Body of pancreas (tissue), 4 donors: ENCODE data around the gene UPP1. TPM values are rescaled to one million over a fixed set of nuclear protein-coding genes. Genes with fewer than 3 reads are reported as not detected.

ENCODE experiments used
- ATAC-seq: fragments of 150-250 bp; one replicate; pipeline ENCODE4 v1.9.1; 2016
- DNase-seq, 4 donors: peaks; one replicate each; pipeline ENCODE4 v3.0.0-alpha.2; 2019
- H3K27ac ChIP-seq, 4 donors: fragments of 200-600 bp; sonication (generic); 1 replicate in 3 of 4; 2 replicates in 1 of 4; pipeline versions ENCODE4 v1.5.1 to v1.6.1; 2016 to 2019; ENCODE audit warnings: mild to moderate bottlenecking in 1 of 4, mixed read lengths in 1 of 4, moderate library complexity in 1 of 4
- H3K27me3 ChIP-seq, 2 donors: fragments of 200-600 bp; sonication (generic); one replicate each; pipeline ENCODE4 v1.6.0; 2016; ENCODE audit warnings: mild to moderate bottlenecking in 1 of 2
- H3K36me3 ChIP-seq, 2 donors: fragments of 200-600 bp; sonication (generic); replicated peaks in 1 of 2; 2 replicates each; pipeline ENCODE4 v1.5.1; 2016; ENCODE audit warnings: low read depth in 2 of 2; ENCODE audit not compliant: insufficient read depth in 1 of 2
- H3K4me1 ChIP-seq: fragments of 200-600 bp; sonication (generic); one replicate; pipeline ENCODE4 v1.6.0; 2016
- H3K4me3 ChIP-seq, 2 donors: fragments of 200-600 bp; sonication (generic); 1 replicate in 1 of 2; 2 replicates in 1 of 2; pipeline ENCODE4 v1.5.1; 2016 to 2019
- H3K9me3 ChIP-seq, 3 donors: fragments of 200-600 bp; sonication (generic); 1 replicate in 2 of 3; 2 replicates in 1 of 3; pipeline ENCODE4 v1.5.1; 2016
- POLR2A ChIP-seq, 3 donors: fragments of 450-650 bp; IDR thresholded peaks; one replicate each; pipeline ENCODE4 v1.6.1; 2016; ENCODE audit warnings: antibody characterized with exemption in 3 of 3, mild to moderate bottlenecking in 2 of 3
- WGBS, 2 donors: methylation state at CpG; one replicate each; pipeline ENCODE4 v1.1.5; 2017; 5-methylcytosine and 5-hydroxymethylcytosine counted together
- intact Hi-C: fragments of 100-400 bp; cut with DNase I; formaldehyde crosslinking; loops from one replicate; pipeline ENCODE4 v1.15.1; 2023
- total RNA-seq, 2 donors: library from RNA; depleted of rRNA; stranded (reverse); fragments of >200 nt; gene quantifications; one replicate each; pipeline ENCODE4 v1.1.0, GENCODE V29; 2016
- TF ChIP-seq, protein P1 (sequence below), 7 experiments: fragments of 450-650 bp in 4 of 7; fragments of 200-600 bp in 3 of 7; sonication (generic) in 3 of 7; IDR thresholded peaks; one replicate each; pipeline ENCODE4 v1.5.1; 2016 to 2019; ENCODE audit warnings: antibody characterized with exemption in 7 of 7

The UPP1 gene
- total RNA-seq, 2 donors from 2014 or later = 7.3 to 9.9 TPM

DNA sequence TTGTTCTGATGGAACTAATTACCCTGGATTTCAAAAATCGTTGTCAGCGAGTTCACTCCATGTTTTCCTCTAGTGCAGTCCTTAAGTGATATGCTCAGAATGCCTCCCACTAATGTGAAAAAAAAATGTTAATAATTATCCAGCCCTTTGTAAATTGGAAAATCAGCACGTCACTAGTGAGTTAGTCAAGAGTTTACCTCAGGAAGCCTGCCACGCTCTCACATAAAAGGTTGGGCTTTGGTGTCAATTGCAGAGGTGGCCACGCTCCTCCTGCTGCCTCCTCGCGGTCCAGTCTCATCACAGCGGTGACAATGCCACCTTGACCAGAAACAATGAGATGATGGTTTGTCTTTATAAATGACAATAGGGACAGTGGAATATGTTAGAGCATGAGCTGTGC lies 22.5 kb downstream of the UPP1 start:
- WGBS, 2 donors = 45% methylated on average over 8 of the region's 8 CpGs
- TF ChIP-seq, protein P1, sequence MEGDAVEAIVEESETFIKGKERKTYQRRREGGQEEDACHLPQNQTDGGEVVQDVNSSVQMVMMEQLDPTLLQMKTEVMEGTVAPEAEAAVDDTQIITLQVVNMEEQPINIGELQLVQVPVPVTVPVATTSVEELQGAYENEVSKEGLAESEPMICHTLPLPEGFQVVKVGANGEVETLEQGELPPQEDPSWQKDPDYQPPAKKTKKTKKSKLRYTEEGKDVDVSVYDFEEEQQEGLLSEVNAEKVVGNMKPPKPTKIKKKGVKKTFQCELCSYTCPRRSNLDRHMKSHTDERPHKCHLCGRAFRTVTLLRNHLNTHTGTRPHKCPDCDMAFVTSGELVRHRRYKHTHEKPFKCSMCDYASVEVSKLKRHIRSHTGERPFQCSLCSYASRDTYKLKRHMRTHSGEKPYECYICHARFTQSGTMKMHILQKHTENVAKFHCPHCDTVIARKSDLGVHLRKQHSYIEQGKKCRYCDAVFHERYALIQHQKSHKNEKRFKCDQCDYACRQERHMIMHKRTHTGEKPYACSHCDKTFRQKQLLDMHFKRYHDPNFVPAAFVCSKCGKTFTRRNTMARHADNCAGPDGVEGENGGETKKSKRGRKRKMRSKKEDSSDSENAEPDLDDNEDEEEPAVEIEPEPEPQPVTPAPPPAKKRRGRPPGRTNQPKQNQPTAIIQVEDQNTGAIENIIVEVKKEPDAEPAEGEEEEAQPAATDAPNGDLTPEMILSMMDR (IDR thresholded peaks at IDR 0.05) = peak in 1 of 7 experiments; percentile 7
- TF ChIP-seq POLR2A (IDR thresholded peaks at IDR 0.05) = no peak
- Histone ChIP-seq H3K36me3 (peaks cover 0 to 2% of the 10 kb centered on the region in 2 donors), H3K27ac (no peak overlapping the region), H3K9me3 (no peaks in the 10 kb centered on the region), H3K4me3 (no peak overlapping the region), H3K27me3 (no peaks in the 10 kb centered on the region), H3K4me1 (peaks cover 7% of the 10 kb centered on the region)
- ATAC-seq = peak; percentile 47
- intact Hi-C loops = no loop called here
- peak in 3 of 4 donors; percentile 38 to 43 (median 40) for DNase-seq

DNA sequence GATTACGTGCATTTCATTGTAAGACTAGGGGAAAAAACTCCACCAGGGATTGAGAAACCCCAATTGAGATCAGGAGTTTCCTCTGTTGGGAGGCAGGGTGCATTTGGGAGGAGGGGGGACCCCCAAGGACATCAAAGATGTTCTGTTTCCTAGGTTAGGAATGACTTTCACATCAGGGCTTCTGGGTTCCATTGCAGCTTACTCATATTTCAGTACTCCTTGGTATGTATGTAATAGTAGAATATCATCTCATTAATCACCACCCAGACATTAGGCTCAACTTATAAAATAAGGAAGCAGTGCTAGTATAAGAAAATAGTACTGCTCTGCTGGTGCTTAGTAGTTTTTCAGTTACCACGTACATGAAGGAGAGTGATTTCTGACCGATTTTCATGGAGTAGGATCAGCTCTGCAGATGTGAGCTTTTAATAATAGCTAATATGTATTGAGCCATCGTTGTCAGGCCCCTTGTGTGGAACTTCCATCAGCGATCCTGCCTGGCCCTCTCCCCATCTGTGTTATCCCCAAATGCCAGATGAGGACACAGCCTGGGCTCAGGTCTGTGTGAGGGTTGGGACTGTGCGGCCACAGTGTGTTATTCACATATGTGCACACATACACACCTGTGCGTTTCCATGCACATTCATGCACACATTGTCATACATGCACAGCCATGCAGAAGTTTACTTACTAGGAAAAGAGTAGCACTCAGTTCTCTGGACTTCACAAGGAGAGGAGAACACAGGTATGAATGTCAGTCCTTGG lies 23.5 kb downstream of the UPP1 start:
- Histone ChIP-seq H3K4me3 (no peak overlapping the region), H3K36me3 (no peaks in the 10 kb centered on the region), H3K27ac (no peak overlapping the region), H3K27me3 (no peaks in the 10 kb centered on the region), H3K4me1 (peaks cover 7% of the 10 kb centered on the region), H3K9me3 (no peaks in the 10 kb centered on the region)
- no peak for ATAC-seq
- WGBS, 2 donors = 84% methylated on average over 7 of the region's 7 CpGs
- intact Hi-C loops = no loop called here
- no peak for DNase-seq
- TF ChIP-seq, protein P1 (IDR thresholded peaks at IDR 0.05) = no peak
- no peak for TF ChIP-seq POLR2A (IDR thresholded peaks at IDR 0.05)

DNA sequence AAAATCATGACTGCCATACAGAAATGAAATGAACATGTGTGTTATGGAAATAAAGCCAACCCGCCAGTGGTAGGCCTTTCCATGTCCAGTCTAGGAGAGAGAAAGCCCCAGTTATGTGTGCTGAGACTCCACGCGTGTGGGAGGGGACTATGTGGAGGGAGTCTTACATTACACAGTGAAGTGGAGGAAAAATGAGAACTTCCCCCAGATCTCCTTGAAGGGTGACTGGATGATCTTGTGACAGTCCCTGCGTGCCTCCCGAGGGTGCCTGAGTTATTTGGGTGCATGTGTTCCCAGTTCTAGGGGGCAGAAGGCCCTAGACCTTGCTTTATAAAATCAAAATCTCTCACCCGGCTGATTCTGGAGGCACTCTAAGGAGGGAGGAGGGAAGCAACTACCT lies 24.2 kb downstream of the UPP1 start:
- Histone ChIP-seq H3K36me3 (no peaks in the 10 kb centered on the region), H3K27me3 (no peaks in the 10 kb centered on the region), H3K4me3 (no peak overlapping the region), H3K4me1 (peaks cover 7% of the 10 kb centered on the region), H3K27ac (no peak overlapping the region), H3K9me3 (no peaks in the 10 kb centered on the region)
- WGBS, 2 donors = 79 to 91% methylated on average over 6 of the region's 6 CpGs
- no peak for TF ChIP-seq POLR2A (IDR thresholded peaks at IDR 0.05)
- TF ChIP-seq, protein P1 (IDR thresholded peaks at IDR 0.05) = no peak
- ATAC-seq = no peak
- intact Hi-C loops = no loop called here
- no peak for DNase-seq

GRCh38 chr7:48114115-48114514 lies 25.1 kb downstream of the UPP1 start:
- intact Hi-C loops = no loop called here
- TF ChIP-seq, protein P1 (IDR thresholded peaks at IDR 0.05) = no peak
- TF ChIP-seq POLR2A (IDR thresholded peaks at IDR 0.05) = no peak
- ATAC-seq = no peak
- Histone ChIP-seq H3K9me3 (no peaks in the 10 kb centered on the region), H3K27ac (no peak overlapping the region), H3K4me1 (peaks cover 7% of the 10 kb centered on the region), H3K4me3 (no peak overlapping the region), H3K27me3 (no peaks in the 10 kb centered on the region), H3K36me3 (no peaks in the 10 kb centered on the region)
- DNase-seq = no peak
- 74 to 78% methylated on average over 7 to 9 of the region's 9 CpGs for WGBS, 2 donors

DNA sequence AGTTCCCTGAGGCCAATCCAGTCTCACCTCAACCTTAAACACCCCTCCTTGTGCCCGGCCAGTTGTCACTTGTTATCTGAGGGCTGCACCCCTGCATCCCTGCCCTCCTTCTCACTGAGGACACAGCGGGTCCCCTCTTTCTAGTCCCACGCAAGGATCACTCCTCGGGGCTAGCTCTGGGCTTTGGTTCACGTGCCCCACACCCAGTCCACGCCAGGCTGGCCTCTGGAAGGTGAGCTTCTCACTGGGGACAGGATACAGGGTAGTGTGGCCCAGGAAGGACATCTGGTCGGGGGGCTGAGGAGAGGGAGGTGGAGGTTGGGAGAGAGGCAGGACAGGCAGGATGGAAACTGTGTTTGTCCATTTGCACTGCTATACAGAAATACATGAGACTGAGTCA lies 25.5 kb downstream of the UPP1 start:
- Histone ChIP-seq H3K27me3 (no peaks in the 10 kb centered on the region), H3K4me1 (peaks cover 7% of the 10 kb centered on the region), H3K4me3 (no peak overlapping the region), H3K36me3 (no peaks in the 10 kb centered on the region), H3K9me3 (no peaks in the 10 kb centered on the region), H3K27ac (no peak overlapping the region)
- ATAC-seq (no peak), DNase-seq (no peak)
- TF ChIP-seq, protein P1 (IDR thresholded peaks at IDR 0.05) = no peak
- no peak for TF ChIP-seq POLR2A (IDR thresholded peaks at IDR 0.05)
- WGBS, 2 donors = 89 to 96% methylated on average over 7 of the region's 7 CpGs
- intact Hi-C loops = no loop called here
